ENCODE data around the gene DHRS4L2.
"Not testable (repeated sequence)": the region's sequence is repeated elsewhere in the genome, so short reads cannot be mapped to it uniquely, and the experiment has no call there.

DHRS4L2 gene

DNA sequence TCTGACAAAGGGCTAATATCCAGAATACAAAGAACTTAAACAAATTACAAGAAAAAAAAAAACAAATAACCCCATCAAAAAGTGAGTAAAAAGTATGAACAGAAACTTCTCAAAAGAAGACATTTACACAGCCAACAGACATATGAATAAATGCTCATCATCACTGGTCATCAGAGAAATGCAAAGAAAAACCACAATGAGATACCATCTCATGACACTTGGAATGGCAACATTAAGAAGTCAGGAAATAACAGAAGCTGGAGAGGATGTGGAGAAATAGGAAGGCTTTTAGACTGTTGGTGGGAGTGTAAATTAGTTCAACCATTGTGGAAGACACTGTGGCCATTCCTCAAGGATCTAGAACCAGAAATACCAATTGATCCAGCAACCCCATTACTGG, 30.2 kb downstream of the DHRS4L2 start:
- DNase-seq (ENCODE audit: low read depth): not testable (repeated sequence)

DNA sequence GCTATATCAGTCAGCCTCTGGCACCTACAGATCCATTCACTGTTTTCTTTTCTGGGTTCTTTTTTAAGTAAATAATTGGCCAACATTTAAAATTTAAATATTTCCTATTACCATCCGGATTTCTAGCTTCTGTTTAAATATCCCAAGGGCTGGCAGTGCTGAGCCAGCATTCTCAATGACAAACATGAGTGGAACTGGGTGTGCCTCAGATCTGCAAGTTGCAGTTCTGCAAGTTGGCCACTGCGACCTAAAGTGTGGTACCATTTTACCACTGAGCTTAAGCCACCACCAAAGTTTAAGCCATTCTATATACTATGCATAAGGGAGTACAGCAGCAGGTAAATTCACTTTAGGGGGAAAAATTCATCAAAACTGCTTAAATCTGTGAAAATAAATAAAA, 31.2 kb downstream of the DHRS4L2 start:
- DNase-seq (ENCODE audit: low read depth): not testable (repeated sequence)

DNA sequence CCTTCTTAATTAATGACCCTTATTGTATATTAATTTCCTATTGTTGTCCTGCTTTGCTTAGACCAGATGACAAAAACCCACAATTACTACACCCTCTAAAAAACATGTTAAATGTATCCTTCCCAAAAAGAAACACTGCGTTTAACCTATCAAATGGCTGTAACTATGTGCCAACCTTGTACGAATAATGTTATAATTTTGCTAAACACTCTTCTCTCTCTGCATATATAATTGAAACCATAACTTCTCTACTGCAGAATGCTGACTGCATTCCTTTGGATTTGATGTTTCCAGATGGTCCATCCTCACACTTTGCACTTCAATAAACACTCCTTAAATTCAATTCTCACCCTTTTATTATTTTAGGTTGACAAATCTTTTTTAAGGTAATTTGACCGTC, 31.8 kb downstream of the DHRS4L2 start:
- DNase-seq (ENCODE audit: low read depth): not testable (repeated sequence)

DNA sequence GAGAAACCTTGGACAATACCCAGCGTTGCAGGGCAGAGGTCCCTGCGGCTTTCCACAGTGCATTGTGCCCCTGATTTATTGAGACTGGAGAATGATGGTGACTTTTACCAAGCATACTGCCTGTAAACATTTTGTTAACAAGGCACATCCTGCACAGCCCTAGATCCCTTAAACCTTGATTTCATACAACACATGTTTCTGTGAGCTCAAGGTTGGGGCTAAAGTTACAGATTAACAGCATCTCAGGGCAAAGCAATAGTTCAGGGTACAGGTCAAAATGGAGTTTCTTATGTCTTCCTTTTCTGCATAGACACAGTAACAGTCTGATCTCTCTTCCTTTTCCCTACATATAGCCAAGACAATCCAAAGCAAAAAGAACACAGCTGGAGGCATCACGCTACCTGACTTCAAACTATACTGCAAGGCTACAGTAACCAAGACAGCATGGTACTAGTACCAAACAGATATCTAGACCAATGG, 36.2 kb downstream of the DHRS4L2 start:
- not testable (repeated sequence) for DNase-seq (ENCODE audit: low read depth)

DNA sequence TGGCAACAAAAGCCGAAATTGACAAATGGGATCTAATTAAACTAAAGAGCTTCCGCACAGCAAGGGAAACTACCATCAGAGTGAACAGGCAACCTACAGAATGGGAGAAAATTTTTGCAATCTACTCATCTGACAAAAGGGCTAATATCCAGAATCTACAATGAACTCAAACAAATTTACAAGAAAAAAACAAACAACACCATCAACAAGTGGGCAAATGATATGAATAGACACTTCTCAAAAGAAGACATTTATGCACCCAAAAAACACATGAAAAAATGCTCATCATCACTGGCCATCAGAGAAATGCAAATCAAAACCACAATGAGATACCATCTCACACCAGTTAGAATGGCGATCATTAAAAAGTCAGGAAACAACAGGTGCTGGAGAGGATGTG, 41.0 kb downstream of the DHRS4L2 start:
- DNase-seq (ENCODE audit: low read depth): not testable (repeated sequence)

DNA sequence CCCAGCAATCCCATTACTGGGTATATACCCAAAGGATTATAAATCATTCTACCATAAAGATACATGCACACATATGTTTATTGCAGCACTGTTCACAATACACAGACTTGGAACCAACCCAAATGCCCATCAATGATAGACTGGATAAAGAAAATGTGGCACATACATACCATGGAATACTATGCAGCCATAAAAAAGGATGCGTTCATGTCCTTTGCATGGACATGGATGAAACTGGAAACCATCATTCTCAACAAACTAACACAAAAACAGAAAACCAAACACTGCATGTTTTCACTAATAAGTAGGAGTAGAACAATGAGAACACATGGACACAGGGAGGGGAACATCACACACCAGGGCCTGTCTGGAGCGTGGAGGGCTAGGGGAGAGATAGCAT, 42.6 kb downstream of the DHRS4L2 start:
- not testable (repeated sequence) for DNase-seq (ENCODE audit: low read depth)

DNA sequence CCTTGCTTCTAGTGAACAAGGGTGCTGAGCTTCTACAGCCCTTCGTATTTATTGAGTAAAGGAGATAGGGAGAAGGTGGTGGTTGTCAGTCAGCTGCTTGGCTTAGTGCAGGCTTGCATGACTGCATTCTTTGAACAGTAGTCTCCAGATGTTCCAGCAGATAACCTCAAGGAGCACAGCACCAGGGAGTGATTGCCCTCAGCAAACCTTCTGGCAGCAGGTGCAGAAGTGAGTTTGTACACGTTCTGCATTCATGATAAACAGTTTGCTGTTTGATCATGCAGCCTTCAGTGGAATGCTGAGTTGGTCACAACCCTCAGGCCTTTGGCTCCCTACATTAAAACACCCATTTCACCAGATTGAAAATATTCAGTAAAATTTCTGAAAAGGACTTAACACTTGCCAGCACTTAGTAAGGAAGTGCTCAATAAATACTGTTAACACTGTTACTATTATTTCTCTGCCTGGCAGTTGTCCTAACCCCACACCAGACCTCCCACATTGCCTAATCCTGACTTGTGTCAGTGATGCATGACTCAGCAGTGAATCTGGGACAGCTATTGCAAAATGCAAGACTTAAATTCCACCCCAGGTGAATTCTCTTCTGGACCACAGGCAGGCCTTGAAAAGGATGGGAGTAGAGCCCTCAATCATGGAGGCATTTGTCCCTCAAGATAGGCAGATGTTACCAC, 44.1 kb downstream of the DHRS4L2 start:
- DNase-seq (ENCODE audit: low read depth): peak; percentile 89

DNA sequence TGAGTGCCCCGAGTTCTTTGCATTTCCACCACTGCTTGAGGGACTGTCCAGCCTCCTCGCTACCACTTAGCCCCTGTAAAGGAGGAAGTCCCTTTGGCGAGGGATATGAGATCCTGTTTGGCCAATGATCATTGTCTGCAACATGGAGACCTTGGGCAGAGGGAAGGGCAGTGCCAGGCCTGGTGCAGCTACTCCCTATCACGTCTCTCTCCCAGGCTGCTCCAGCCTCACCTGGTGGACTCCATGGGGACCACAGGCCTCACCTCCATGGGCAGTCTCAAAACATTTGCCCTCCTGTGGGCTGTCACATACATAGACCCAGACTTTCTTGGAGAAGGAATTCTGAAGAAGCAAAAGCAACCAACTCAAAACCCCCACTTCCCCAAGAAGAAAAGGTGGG, 47.0 kb downstream of the DHRS4L2 start:
- DNase-seq (ENCODE audit: low read depth): not testable (repeated sequence)

DNA sequence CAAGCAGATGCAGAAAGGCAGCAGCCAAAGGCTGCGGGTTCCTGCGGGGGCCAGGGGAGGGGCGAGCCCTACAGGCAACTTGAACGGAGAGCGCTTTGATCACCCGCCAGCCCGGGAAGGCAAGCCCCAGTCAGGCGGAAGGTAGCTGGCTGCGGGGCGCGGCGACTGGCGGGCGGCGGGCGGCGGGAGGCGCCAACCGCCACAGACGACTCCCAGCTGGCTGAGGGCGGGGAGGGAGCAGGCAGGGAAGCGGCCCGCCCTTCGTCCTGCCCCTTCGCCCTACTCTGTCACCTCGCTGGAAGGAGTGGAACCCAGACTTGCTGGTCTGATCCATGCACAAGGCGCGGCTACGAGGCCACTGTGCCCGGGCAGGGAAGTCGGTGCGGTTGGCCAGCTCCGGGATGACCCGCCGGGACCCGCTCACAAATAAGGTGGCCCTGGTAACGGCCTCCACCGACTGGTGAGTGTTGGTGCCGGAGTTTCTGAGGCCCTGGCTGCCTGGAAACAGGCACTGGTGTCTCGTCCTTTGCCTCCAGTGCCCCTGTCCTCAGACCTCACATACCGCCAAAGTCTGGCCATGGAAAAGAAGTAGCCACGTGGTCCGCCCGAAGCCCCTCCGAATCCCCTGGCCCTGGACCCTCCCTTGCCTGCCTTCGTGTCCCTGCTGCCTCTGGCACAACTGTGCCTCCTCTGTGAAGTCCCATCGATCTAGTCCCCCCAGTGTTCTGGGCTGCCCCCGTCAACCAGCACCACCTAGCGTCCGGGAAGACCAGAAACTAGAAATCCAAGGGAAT, 47.6 kb downstream of the DHRS4L2 start:
- DNase-seq (ENCODE audit: low read depth): peak; percentile 76

DNA sequence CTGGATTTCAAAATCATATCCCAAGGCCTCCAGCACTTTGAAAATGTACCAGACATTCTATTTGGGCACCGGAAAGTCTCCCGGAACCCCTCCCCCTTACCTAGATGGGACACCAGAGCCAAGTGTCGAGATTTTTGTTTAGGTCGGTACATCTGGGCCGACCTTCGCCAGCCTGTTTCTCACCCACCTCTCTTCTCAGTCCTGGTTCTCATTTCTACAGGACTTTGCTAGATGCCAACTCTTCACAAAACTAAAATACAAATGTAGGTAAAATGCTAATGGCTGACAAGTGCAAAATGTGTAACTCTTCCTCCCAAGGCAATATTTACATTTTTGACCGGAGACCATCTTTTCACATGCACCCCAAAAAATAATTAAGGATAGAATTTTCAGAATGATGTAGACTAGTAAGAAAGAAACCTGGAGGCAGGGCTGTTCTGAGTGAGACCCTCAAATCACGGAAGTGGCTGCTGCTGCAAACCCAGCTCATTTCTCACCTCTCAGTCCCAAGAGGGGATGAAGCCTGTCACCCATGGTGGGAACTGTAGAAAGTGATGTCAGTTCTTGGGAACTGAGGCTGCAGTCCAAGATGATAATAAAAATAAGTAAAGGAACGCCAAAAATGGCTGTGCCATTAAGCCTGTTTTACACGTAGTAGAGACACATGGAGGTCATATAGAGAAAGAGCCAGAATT, 48.4 kb downstream of the DHRS4L2 start:
- DNase-seq (ENCODE audit: low read depth): not testable (repeated sequence)

DNA sequence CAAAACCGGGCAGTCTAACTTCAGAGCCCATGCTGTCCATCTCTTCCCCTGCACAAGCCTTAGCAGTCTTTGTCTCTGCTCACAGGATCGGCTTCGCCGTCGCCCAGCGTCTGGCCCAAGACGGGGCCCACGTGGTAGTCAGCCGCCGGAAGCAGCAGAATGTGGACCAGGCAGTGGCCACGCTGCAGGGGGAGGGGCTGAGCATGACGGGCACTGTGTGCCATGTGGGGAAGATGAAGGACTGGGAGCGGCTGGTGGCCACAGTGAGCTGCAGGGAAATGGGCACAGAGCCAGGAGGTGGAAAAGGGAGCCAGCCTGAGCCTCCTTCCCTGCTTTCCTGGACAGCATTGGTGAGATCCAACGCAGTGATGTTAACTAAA, 48.9 kb downstream of the DHRS4L2 start:
- DNase-seq (ENCODE audit: low read depth): no peak

DNA sequence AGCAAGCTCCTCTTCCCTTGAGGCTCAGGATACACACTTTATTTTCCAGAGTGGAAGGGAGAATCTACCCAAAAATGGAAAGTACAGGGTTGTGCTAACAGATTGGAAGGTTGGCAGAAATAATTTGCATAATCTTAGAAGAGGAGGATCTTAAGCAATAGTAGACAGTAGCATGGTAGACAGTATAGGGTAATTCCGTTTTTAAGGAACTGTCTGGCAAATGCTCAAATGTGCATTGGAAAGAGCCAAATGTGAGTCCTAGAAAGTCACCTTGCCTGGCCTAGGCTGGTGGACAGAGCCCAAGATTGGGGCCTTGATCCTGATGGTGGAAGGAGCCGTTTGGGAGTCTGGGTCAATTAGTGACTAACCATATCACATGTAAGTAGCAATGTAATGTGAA, 50.0 kb downstream of the DHRS4L2 start:
- DNase-seq (ENCODE audit: low read depth): no peak

DNA sequence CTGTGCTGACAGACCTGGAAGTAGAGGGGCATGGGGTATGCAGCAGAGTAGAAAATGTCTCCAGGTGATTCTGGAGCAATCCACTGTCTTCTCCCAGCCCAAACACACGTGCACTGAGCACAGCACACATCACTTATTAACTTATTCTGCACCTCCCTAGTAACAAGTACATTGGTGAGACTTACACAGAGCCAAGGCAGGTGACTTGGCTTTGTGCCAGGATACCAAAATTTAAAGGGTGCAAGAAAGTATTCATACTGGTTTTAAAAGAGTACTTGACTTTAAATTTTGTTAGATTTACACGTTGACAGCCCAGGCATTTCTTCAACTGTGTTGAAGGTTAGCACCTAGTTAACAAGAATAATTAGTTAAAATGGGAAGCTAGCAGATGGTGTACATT, 52.0 kb downstream of the DHRS4L2 start:
- no peak for DNase-seq (ENCODE audit: low read depth)

DNA sequence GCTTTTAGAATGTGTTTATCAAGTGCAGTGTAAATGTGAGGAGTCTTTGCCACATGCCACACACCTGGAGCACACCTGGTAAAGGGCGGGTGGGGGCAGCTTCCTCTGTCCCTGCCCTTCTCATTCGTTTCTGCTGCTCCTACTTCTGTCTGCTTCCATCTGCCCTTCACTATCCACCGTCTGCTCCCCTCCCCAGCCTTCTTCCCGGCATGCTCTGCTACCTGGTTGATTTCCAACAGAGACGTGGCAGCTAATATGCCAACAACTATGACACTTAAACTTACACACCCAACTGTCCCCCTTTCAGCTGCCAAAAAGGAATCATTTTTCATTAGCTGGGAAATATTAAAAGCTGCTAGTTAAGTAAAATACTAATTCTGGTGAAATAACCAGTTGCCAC, 54.0 kb downstream of the DHRS4L2 start:
- DNase-seq (ENCODE audit: low read depth): no peak

DNA sequence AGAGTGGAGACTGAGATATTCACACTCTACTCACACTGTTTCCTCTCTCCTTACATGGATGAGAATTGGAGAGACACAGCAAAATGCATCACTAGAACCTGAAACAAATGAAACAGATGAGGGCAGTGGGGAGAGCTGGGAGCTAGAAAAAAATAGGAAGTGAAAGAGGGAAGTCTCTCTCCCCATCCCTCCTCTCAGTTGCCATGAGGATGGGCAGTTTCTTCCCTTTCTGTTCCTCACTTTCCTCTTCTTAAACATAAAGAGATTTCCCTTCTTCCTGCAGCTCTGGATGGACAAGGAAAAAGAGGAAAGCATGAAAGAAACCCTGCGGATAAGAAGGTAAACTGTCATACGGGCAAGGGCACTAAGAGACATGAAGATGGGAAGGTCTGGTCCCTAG, 60.3 kb downstream of the DHRS4L2 start:
- DNase-seq (ENCODE audit: low read depth): not testable (repeated sequence)

DNA sequence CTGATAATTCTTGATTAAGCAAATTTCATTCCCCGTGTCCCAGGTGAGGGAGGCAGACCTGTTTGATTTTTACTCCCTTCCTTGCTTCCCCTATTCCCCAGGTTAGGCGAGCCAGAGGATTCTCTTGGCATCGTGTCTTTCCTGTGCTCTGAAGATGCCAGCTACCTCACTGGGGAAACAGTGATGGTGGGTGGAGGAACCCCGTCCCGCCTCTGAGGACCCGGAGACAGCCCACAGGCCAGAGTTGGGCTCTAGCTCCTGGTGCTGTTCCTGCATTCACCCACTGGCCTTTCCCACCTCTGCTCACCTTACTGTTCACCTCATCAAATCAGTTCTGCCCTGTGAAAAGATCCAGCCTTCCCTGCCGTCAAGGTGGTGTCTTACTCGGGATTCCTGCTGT, 62.0 kb downstream of the DHRS4L2 start:
- not testable (repeated sequence) for DNase-seq (ENCODE audit: low read depth)

DNA sequence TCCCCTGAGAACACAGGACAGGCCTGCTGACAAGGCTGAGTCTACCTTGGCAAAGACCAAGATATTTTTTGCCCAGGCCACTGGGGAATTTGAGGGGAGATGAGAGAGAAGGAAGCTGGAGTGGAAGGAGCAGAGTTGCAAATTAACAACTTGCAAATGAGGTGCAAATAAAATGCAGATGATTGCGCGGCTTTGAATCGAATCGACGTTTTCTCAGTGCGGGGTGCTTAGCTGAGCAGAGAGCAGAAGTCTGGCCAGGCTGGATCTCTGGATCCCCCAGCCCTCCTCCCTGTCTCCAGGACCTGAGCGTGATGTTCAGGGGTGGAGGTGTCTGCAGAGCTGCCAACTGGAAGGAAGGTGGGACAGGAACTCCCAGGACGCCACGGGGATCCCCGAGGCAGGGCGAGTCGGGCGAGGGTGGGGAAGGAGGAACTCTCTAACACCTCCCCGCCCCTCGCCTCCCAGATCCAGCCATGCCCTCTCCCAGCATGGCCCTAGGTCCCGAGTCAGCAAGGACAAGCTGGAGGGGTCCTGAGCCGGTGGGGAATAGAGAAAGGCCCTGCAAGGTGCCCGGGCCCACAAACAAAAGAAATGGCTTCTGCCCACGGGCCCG, 62.6 kb downstream of the DHRS4L2 start:
- DNase-seq (ENCODE audit: low read depth): no peak

DNA sequence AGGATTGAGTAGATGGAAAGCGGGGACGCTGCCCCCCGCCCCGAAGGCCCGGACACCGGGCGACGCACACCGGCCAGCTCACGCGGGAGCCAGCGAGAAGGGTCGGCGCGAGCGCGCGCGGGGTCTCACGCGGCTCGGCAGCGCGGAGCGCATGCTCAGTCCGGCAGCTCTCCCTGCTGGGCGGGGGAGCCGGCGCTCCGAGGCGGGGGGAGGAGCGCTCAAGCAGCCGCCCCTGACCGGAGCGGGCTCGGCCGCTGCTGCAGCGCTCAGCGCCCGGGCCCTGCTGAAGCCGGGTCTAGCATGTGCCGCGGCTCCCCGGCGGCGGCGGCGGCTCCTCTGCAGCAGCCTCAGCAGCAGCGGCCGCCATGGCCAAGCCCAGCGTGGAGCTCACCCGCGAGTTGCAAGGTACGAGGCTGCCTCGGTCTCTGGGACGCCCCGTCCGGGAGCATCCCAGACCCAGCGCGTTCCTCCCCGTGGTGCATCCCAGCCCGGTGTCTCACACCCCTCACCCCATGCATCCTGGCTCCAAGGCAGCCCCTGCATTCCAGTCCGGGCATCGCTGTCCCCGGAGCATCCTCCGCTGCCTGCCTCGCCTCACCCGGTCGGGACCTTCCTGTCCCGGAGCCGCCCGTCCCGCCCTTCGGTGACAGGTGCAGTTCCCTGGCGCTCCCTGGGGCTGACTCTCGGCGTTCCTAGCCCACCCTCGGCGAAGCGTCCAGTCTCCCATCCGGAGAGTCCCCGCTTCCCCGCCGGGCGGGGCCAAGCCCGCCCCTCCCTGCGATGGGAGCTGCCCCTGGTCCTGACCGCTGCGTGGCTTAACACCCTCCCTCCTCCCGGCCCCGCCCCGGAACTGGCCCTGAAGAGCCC, 63.3 kb downstream of the DHRS4L2 start, which contains the start of gene CARMIL3:
Gene CARMIL3, plus strand, starts transcription at position 221 of the 867 bp plus-strand sequence. Its CDS starts 145 bp downstream, at position 366.
- peak; percentile 34 for DNase-seq (ENCODE audit: low read depth)

DNA sequence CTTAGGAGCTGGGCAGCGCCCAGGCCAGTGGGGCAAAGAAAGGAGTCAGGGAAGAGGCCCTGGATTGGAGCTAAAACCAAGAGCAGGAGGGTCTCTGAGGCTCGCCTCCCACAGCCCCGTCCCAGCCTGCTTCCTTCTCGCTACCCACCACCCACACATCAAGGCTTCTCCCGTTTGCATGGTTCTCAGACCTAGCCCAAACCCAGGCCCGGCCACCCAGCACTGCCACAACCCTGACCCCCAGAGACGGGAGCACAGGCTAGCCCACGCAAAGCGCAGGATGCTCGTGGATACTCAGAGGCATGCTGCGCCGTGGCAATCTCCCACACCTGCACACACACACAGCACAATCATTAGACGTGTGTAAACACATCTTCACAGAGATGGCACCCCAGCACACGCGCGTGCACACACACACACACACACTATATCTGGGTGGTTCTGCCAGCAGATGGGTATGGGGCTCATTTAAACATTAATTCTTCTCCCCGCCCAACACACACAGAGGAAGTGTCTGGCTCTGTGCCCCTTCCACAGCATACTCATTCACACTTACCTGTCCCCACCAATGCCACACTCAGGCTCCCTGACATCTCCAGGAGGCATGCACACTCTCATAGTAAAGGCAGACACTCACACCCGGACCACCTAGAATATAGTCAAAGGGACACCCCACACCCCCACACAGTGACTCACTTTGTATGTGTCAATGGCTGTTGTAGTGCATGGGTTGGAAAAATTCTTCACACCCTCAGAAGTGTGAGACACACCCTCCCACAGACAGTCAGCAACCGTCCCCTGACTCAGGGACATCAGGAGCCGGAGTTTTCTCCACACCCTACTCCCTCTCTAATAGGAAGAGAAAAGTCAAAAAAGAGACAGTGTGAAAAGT, 64.2 kb downstream of the DHRS4L2 start:
- no peak for DNase-seq (ENCODE audit: low read depth)
